T-helper 2 cell treated with Interferon-gamma antibody and Interleukin-4, amounts not matched to agents 100 ng/mL and 5 ng/mL, for 36 hours (primary cell): ENCODE results near the gene RUBCN. TPM values are rescaled to one million over a fixed set of nuclear protein-coding genes. Genes with fewer than 3 reads are reported as not detected.
"Not testable (repeated sequence)": the region's sequence is repeated elsewhere in the genome, so short reads cannot be mapped to it uniquely, and the experiment has no call there.

Experiments used
- intact Hi-C: fragments of 100-400 bp; cut with micrococcal nuclease; formaldehyde crosslinking; loops from one replicate; pipeline ENCODE4 v1.15.1; 2023
- total RNA-seq: library from RNA; stranded (reverse); gene quantifications from 2 replicates; pipeline ENCODE4 v1.2.3, GENCODE V29; 2022

RUBCN gene
- total RNA-seq, 1 donor from 2014 or later: 39.5 TPM

DNA sequence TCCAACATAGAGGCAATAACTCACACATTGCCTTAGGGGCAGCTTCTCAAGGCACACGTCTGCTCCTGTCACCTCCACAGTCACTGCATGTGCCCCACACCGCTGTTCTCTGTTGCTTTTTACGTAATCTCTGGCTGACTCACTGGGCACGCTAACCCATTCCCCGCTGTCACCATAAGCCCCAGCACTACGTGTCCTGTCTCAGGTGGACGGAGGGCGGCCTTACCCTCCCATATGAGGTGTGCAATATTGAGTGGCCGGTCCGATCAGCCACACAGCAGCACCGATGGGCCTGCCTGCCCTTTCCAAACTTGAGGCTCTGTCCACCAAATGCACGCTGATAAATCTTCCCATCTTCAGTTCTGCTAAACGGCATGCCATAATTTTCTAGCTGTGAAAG, 115.2 kb downstream of the RUBCN start:
- intact Hi-C loops: not testable (repeated sequence)

Other genes with a start within 250 kb of the RUBCN start
- 77.5 and 78.4 TPM in 2 replicates for gene BDH1, start 180.9 kb downstream of the RUBCN start, total RNA-seq
- 42.9 and 43.3 TPM in 2 replicates for gene FYTTD1, start 13.0 kb upstream of the RUBCN start, total RNA-seq
- 54.4 and 57.9 TPM in 2 replicates for gene LRCH3, start 54.4 kb upstream of the RUBCN start, total RNA-seq
- 1,079 and 1,083 TPM in 2 replicates for gene RPL35A, start 213.3 kb upstream of the RUBCN start, total RNA-seq
- 1.9 and 2.7 TPM in 2 replicates for gene LMLN, start 223.3 kb upstream of the RUBCN start, total RNA-seq